GM21786 (cell line): ENCODE results near the gene CA10.

Experiments used
- ATAC-seq: cut with Tn5 transposase; IDR thresholded peaks from one replicate; pipeline ENCODE4 v1.9.1; 2021; ENCODE audit not compliant: unreplicated experiment

The CA10 gene

DNA sequence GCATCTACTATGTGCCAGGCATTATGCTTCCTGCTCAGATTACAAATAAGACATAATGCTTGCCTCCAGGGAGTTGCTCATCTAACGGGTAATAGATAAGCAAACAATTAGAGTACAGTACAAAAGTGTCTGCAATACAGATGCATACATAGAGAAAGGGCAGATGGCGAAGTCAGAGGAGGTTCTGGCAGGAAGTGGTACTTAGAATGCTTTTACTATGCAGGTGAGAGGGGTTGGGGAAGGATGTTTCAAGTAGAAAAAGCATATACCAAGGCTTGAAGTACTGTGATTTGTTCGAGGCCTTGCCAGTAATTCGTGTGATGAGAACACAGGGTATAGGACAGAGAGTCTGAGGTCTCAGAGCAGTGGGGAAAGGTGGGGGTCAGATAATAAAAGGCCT, 548.4 kb downstream of the CA10 start:
- no peak for ATAC-seq

DNA sequence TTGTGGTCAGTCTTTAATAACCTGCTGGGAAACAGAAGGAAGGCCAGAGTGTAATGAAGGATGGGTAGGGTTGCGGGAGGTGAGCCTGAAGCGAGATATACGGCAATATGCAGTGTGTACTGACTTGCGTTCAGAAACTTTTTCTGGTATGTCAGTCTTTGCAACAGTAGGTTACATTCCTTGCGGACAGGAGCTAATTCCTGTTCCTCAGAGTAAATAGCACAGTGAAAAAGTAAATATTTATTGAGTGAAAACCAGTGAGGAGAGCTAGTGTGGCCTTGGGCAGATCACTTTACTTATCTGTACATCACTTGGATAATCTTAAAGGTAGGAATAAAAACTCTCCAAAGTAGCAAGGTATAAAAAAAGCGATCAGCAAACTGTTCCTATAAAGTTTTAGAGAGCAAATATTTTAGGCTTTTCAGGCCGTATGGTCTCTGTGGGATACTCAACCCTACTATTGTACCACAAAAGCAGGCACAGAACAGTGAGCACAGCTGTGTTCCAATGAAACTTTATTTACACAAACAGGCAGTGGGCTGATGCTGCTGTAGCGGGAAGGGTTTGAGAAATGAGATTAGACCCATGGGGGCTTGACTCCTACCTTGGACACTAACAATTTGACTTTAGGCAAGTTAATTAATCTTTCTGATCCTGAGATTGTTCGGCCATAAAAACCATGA, 550.1 kb downstream of the CA10 start:
- no peak for ATAC-seq

DNA sequence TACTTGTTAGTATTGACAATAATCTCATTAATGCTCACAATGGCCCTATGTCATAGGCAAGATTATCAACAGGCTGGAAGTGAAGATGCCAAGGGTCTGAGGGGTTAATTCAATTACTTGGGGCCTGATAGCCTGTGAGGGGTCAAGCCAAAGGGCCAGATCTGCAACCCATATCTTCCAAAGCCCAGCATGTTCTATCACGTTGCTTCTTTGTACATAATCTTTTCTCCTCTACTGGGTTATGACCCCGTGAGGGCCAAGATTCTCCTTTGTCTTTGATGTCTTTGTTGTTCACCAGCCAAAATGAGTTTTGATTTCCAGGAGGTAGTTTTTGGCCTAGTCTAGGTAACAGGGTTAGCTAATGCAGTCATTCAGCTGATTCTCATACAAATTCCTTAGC, 551.0 kb downstream of the CA10 start:
- ATAC-seq: no peak

DNA sequence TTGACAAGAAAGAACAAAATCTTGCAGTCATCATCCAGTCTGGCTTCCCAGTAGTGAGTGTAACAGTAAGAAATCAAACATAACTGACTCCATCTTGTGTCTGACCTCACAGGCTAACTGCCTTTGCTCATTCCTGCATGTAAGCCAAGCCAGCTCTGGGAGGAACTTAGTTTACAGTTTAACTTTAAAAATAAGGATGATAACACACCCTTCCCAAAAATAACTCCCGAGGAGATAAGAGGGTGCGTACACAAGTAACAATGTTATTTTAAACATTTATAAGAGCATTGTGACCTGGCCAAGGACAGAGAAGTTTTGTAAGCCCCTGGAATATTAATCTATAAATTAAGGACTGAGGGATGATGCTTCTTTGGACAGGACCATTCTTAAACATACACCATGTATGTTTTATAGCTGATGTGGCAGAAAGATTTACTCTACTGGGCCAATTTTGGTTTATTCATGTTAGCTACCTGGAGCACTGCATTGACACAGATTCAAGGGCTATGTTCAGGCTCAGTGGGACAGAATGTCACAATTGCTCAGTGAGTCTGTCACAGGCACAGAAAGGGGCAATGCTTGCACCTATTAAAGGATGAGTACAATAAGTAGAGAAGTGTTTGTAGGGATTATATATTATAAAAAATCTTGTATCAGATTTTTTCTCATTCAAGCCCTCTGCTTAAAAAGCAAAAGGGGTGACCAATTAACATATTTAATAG, 554.1 kb downstream of the CA10 start:
- ATAC-seq: no peak

DNA sequence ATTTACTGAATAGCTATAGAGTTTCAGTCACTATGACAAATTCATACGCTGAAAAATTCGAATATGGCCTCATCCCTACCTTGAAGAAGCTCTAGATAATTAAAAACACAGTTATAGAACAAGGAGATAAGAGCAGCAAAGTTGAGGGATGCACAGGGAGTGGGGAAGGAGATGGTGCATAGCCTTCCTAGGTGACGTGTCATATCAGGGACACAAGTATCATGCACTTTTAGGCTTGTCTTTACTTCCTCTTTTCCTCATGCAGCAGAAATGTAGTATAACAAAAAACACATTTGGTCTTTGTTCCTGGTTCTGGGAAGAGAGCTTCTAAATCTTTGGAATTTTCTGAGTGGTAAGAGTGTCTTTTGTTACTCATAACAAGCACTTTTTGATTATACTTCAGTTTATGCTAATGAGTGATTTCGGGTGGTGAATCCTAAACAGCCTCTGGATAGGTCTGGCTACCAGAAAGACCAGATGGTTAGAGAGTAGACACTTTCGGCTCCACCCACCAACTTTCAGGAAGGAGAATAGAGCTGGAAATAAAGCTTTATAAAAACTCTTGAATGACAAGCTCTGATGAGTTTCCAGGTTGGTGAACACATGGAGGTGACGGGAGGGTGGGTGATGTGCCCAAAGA, 556.8 kb downstream of the CA10 start:
- ATAC-seq: no peak

DNA sequence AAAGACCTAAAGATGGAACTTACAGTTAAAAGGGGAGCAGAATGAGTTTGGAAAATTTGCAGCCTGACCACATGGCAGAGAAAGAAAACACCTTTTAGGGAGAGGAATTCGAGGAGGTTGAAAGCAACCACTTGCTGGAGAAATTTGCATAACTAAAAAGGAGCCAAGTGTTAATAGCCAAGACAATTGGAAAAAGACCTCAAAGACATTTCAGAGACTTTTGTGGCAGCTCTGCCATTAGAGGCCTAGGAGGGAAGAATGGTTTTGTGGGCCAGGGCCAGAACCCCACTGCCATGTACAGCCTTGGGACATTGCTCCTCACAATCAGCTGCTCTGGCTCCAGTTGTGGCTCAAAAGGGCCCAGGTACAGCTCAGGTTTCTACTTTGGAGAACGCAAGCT, 559.7 kb downstream of the CA10 start:
- ATAC-seq: no peak

DNA sequence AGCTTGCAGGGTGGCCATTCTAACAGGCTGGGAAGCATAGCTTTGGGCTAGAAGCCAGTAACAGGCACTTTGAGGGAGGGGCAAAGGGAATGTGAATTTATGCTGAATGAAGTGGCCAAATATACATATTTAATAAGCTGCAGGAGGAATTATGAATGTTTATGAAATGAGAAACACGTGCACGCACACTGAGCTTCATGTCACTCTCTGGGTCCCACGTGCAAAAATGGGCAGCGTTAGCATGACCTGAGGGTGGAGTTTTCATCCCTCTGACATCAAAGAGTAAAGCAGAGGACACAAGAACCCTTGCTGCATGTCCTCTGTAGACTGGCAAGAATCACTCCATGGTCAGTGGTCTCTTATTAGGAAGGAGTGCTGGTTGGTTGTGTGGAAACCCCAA, 561.2 kb downstream of the CA10 start:
- ATAC-seq: no peak

DNA sequence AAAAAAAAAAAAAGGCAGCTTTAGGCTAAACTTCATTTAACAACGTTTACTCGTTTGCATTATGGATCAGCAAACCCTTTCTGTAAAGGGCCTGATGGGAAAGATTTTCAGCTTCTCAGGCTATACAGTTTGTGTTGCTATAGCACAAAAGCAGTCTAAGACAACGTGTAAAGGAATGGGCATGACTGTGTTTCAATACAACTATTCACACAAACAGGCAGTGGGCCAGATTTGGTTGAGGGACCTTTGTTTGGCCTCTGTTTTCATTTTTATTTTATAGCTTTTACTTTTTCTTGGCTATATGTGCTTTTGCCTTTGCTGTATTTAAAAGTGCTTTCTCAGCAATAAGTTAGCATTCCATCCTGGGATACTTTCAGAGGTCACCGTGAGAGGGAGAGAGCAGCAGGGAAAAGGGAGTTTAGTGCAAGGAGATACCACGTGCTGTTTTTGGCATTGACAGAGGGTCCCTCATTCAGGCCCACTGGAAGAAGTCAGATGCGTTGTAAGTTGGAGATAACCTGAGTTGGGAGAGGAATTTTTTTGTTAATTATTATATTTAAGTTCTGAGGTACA, 562.6 kb downstream of the CA10 start:
- ATAC-seq: no peak

DNA sequence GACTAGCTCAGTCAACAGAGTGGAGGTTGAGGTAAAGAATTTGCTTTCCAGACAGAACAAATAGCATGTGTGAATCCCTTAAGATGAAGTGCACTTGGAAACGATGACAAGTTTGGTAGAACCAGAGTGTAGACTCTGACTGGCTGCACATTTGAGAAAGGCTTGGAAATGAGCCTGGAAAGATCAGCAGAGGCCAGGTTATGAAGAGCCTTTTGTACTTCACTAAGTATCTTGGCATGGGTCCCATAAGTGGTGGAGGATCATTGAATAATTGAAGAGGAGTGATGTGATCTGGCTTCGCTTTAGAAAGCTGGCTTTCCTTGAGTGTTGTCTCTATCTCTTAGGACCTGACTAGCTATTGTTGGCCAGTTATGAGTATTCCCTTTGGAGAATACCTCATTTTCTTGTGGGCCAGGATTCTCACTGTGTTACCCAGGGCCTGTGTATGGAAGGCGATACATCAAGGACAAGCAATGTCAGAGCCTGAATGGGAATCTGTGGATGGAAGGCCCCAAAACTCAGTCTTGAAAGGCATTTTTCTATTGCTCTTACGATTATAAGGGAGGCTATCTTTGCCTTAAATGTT, 568.4 kb downstream of the CA10 start:
- ATAC-seq: no peak

DNA sequence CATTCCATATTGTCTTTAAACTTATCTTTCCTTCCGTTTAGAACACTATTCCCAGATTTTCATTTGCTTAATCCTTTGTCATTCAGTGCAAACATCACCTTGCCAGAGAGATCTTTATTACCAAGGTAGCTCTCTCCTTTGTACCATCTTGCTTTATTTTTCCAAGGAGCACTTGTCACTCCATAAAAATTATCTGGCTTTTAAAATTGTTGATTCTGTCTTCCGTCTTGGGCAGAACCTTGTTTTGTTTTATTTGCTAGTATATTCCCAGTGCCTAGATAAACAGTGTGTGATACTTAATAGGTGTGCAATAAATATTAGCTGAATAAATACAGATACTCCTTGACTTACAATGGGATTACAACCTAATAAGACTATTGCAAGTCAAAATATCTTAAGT, 570.5 kb downstream of the CA10 start:
- no peak for ATAC-seq

DNA sequence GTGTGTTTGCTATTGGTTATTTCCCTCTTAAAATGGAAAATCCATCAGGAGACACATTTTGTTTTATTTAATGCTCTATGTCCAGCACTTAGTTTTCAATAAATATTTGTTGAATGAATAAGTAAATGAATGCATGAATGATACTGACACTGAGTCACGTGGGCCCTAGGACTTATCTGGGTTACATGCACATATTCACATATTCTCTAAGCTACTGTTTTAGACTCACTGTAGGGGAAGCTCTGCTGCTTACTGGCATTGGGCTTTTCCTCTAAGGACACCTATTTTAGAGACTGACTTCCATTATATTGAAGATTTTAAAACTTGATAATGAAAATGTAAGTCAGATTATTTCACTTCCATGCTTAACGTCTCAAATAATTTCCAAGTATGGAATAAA, 571.0 kb downstream of the CA10 start:
- no peak for ATAC-seq

DNA sequence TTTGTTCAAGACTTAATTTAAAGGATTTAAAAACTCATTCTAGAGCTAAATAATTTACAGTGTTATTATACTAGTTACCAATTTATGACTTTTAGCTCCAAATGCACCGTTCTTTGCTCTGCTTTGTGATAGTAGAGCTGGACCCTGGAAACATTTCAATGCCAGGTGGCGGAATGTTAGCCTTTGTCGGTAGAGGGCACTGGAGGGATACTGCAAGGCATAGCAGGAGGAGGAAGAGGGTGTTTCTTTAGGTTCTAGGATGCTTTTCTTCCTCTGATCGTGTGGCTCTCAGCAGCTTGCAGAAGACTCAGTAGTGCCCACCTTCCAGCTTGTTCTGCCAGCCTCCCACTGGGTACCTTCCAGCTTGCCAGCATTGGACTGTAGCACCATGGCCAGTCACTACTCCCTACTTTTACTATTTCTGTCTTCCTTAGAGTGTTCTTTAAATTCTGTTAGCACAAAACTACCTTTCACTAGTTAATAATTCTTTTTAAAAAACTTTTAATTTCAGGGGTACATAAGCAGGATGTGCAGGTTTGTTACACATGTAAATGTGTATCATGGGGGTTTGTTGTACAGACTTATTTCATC, 572.9 kb downstream of the CA10 start:
- no peak for ATAC-seq

DNA sequence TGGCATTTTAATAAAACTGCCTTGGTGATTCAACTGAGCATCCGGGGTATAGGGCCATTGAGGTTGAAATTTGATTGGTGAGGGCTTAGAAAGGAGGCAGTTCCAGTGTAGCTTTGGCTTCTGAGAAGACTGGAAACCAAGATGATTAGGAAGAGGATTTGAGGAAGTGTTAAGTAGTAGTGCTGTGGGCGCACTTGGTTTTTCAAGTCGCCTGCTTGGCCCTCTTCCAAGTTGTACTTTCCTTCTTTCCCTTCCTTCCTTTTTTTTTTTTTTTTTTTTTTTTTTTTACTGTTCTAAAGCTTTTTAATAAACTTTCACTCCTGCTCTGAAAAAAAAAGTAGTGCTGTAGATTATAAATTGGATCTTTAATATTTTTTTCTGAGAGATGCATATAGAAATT, 577.6 kb downstream of the CA10 start:
- ATAC-seq: no peak
